Neuronal stem cell (in vitro differentiated cells): Measurements from ENCODE around the gene NEB.

Experiments used
- DNase-seq: peaks from one replicate; pipeline ENCODE4 v3.0.0-alpha.2; 2013; ENCODE audit warnings: low spot score
- H2AFZ ChIP-seq: one replicate; pipeline ENCODE4 v1.6.1; 2013; ENCODE audit warnings: mild to moderate bottlenecking, low read length, inconsistent platforms
- H2AK5ac ChIP-seq: 2 replicates; pipeline ENCODE4 v1.6.1; 2013; ENCODE audit warnings: low read depth, mild to moderate bottlenecking, inconsistent platforms, low read length, moderate library complexity, mixed read lengths
- H2BK120ac ChIP-seq: 2 replicates; pipeline ENCODE4 v1.6.1; 2013; ENCODE audit warnings: low read depth, mild to moderate bottlenecking, inconsistent platforms, low read length, moderate library complexity, mixed read lengths
- H2BK12ac ChIP-seq: one replicate; pipeline ENCODE4 v1.6.1; 2013; ENCODE audit warnings: low read length, inconsistent platforms
- H2BK15ac ChIP-seq: 2 replicates; pipeline ENCODE4 v1.6.1; 2013; ENCODE audit warnings: mild to moderate bottlenecking, low read length, inconsistent platforms, mixed read lengths
- H2BK5ac ChIP-seq: one replicate; pipeline ENCODE4 v1.6.1; 2013; ENCODE audit warnings: inconsistent platforms, mild to moderate bottlenecking, low read length, moderate library complexity
- H3K14ac ChIP-seq: one replicate; pipeline ENCODE4 v1.6.1; 2013; ENCODE audit warnings: low read length, inconsistent platforms
- H3K18ac ChIP-seq: 2 replicates; pipeline ENCODE4 v1.6.1; 2013; ENCODE audit warnings: low read length, inconsistent platforms
- H3K23ac ChIP-seq: 2 replicates; pipeline ENCODE4 v1.6.1; 2013; ENCODE audit warnings: low read depth, mild to moderate bottlenecking, mixed read lengths, low read length, inconsistent platforms; ENCODE audit not compliant: poor library complexity
- H3K27ac ChIP-seq: replicated peaks from 3 replicates; pipeline ENCODE4 v1.5.1; 2013; ENCODE audit warnings: low read length, inconsistent platforms
- H3K27me3 ChIP-seq, 3 experiments: 2 replicates each; pipeline ENCODE4 v1.6.1; 2013; ENCODE audit warnings: low read length in 3 of 3, mild to moderate bottlenecking in 2 of 3, inconsistent platforms in 1 of 3, low read depth in 1 of 3, mixed read lengths in 1 of 3, moderate library complexity in 1 of 3; ENCODE audit not compliant: control insufficient read depth in 3 of 3, insufficient read depth in 3 of 3
- H3K36me3 ChIP-seq, 2 donors: replicated peaks in 1 of 2; 2 replicates each; pipeline ENCODE4 v1.6.1; 2013; ENCODE audit warnings: low read length in 2 of 2; ENCODE audit not compliant: control insufficient read depth in 2 of 2, insufficient read depth in 2 of 2
- H3K4ac ChIP-seq: 2 replicates; pipeline ENCODE4 v1.6.1; 2013; ENCODE audit warnings: inconsistent platforms, mild to moderate bottlenecking, low read length, moderate library complexity
- H3K4me1 ChIP-seq, 2 donors: 1 replicate in 1 of 2; 2 replicates in 1 of 2; pipeline ENCODE4 v1.6.1; 2013; ENCODE audit warnings: low read length in 2 of 2, low read depth in 1 of 2; ENCODE audit not compliant: control insufficient read depth in 2 of 2, insufficient read depth in 1 of 2
- H3K4me2 ChIP-seq: one replicate; pipeline ENCODE4 v1.6.1; 2013; ENCODE audit warnings: mild to moderate bottlenecking, low read length, inconsistent platforms; ENCODE audit not compliant: insufficient read depth, poor library complexity, severe bottlenecking
- H3K4me3 ChIP-seq, 2 donors: 2 replicates each; pipeline ENCODE4 v1.5.1; 2013; ENCODE audit warnings: low read length in 2 of 2, mild to moderate bottlenecking in 2 of 2, inconsistent platforms in 1 of 2, moderate library complexity in 1 of 2
- H3K79me1 ChIP-seq: one replicate; pipeline ENCODE4 v1.6.1; 2013; ENCODE audit warnings: low read depth, mild to moderate bottlenecking, inconsistent platforms, low read length, moderate library complexity
- H3K9ac ChIP-seq: one replicate; pipeline ENCODE4 v1.6.1; 2013; ENCODE audit warnings: mild to moderate bottlenecking, low read depth, low read length, inconsistent platforms; ENCODE audit not compliant: poor library complexity
- H3K9me3 ChIP-seq, 2 donors: replicated peaks in 1 of 2; 2 replicates each; pipeline versions ENCODE3 to v1.6.1; 2013; ENCODE audit warnings: low read length in 2 of 2, mild to moderate bottlenecking in 2 of 2, inconsistent platforms in 1 of 2, low read depth in 1 of 2, mixed read lengths in 1 of 2, moderate library complexity in 1 of 2; ENCODE audit not compliant: control insufficient read depth in 2 of 2, insufficient read depth in 1 of 2
- H4K8ac ChIP-seq: one replicate; pipeline ENCODE4 v1.6.1; 2013; ENCODE audit warnings: low read depth, mild to moderate bottlenecking, inconsistent platforms, low read length, moderate library complexity
- H4K91ac ChIP-seq: one replicate; pipeline ENCODE4 v1.6.1; 2013; ENCODE audit warnings: low read length, low read depth, mild to moderate bottlenecking, inconsistent platforms; ENCODE audit not compliant: poor library complexity
- WGBS, 2 donors: extraction: QIAGEN DNeasy Blood & Tissue Kit; methylation state at CpG; one replicate each; pipeline ENCODE4 v1.1.7; 2013; ENCODE audit warnings: missing lambda C conversion rate in 2 of 2, mixed read lengths in 1 of 2; ENCODE audit not compliant: insufficient read length in 2 of 2, insufficient replicate concordance in 1 of 2; ENCODE audit errors: extremely low coverage in 2 of 2; 5-methylcytosine and 5-hydroxymethylcytosine counted together

NEB gene

DNA sequence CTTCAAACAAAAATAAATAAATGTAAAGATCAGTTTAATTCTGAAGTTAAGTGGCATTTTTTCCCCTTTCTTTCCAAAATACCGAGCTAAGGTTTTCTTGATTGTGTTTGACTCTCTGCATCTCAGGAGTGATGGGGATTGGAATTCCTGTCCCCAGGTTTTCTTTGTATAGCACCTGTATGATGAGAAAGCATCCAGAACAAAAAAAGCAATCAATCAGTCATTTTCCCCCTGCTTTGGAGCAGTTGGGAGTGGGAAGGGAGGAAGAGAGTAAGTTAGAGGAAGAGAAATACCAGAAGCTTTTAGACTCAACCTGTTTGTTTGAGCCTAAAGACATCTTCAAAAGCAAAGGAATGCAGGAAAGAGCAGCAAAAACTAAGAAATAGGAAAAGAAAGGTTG lies 236.1 kb downstream of the NEB start:
- no peak overlapping the region for H4K91ac ChIP-seq
- no peak overlapping the region for H2AFZ ChIP-seq
- H2AK5ac ChIP-seq, result no peak overlapping the region
- H3K4me3 ChIP-seq, result no peak overlapping the region
- no peak overlapping the region for H2BK5ac ChIP-seq
- no peak overlapping the region for H3K27ac ChIP-seq
- H3K4me1 ChIP-seq, result no peaks in the 10 kb centered on the region
- H3K79me1 ChIP-seq, result no peaks in the 10 kb centered on the region
- no peak overlapping the region for H3K4ac ChIP-seq
- H4K8ac ChIP-seq, result no peak overlapping the region
- no peak overlapping the region for H2BK15ac ChIP-seq
- DNase-seq, result no peak
- H3K27me3 ChIP-seq, result no peaks in the 10 kb centered on the region
- no peak overlapping the region for H2BK12ac ChIP-seq
- no peaks in the 10 kb centered on the region for H3K9me3 ChIP-seq
- no peak overlapping the region for H2BK120ac ChIP-seq
- no peak overlapping the region for H3K18ac ChIP-seq
- H3K9ac ChIP-seq, result no peak overlapping the region
- no peaks in the 10 kb centered on the region for H3K36me3 ChIP-seq
- no peak overlapping the region for H3K14ac ChIP-seq
- no peak overlapping the region for H3K23ac ChIP-seq
- no CpG with 5 or more reads among the region's 1 CpG for WGBS, 2 donors
- no peak overlapping the region for H3K4me2 ChIP-seq

DNA sequence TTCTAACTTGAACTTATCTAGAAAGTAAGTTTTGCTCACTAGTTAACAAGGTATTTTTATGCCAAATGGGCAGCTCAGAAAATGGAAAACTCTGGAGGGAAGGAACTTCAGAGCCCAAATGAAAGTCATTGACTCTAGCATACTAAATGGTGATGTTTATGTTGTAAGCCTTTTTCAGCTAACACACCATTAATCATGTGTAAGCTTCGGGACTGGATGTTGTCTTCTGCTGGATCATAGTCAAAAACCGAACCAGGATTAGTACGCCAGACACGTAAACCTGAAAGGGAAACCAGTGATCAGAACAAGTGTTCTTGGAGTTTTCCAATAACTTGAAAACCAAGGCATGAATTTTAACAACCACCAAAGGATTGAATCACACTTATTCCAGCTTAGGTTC lies 242.8 kb downstream of the NEB start:
- Histone ChIP-seq H3K4ac (no peak overlapping the region), H2BK12ac (no peak overlapping the region), H3K4me2 (no peak overlapping the region), H2BK15ac (no peak overlapping the region), H3K9ac (no peak overlapping the region), H3K4me3 (no peak overlapping the region), H3K18ac (no peak overlapping the region), H4K8ac (no peak overlapping the region), H3K36me3 (peaks cover 0 to 1% of the 10 kb centered on the region in 2 donors), H4K91ac (no peak overlapping the region), H3K27ac (no peak overlapping the region), H3K4me1 (no peaks in the 10 kb centered on the region), H3K14ac (no peak overlapping the region), H3K23ac (no peak overlapping the region), H3K9me3 (peaks cover 0 to 2% of the 10 kb centered on the region in 2 donors), H2BK120ac (no peak overlapping the region), H2AK5ac (no peak overlapping the region), H2AFZ (no peak overlapping the region), H3K27me3 (no peaks in the 10 kb centered on the region), H3K79me1 (no peaks in the 10 kb centered on the region), H2BK5ac (no peak overlapping the region)
- no peak for DNase-seq
- no CpG with 5 or more reads among the region's 4 CpGs for WGBS, 2 donors

DNA sequence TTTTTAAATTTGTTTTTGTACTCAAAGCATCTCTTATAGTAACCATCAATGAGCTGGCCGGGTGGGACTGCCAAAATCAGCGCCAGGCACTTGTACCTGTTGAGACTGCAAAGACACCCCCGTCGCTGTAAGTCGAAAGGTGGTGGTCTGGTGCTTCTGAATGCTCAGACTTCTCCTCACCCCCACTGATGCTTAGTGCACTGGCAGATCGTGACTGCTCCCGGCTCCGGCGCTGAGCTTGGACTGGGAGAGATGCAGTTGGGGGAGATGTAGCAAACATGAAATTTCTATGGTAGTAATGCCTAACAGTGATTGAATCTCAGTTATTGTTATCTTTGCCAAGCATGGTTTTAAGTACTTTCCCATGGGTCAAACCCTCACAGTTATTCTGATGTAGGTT lies 244.0 kb downstream of the NEB start:
- no peak overlapping the region for H3K4me2 ChIP-seq
- no peak for DNase-seq
- H2AK5ac ChIP-seq, result no peak overlapping the region
- H3K27me3 ChIP-seq, result no peaks in the 10 kb centered on the region
- no peak overlapping the region for H4K8ac ChIP-seq
- no peak overlapping the region for H3K9ac ChIP-seq
- H2BK12ac ChIP-seq, result no peak overlapping the region
- H3K79me1 ChIP-seq, result no peaks in the 10 kb centered on the region
- H2BK120ac ChIP-seq, result no peak overlapping the region
- no peak overlapping the region for H2BK5ac ChIP-seq
- H3K18ac ChIP-seq, result no peak overlapping the region
- H2AFZ ChIP-seq, result no peak overlapping the region
- H2BK15ac ChIP-seq, result no peak overlapping the region
- peaks cover 0 to 2% of the 10 kb centered on the region in 2 donors for H3K9me3 ChIP-seq
- no peak overlapping the region for H3K4ac ChIP-seq
- no peak overlapping the region for H3K14ac ChIP-seq
- H3K23ac ChIP-seq, result no peak overlapping the region
- no peak overlapping the region for H3K27ac ChIP-seq
- H3K36me3 ChIP-seq, result peaks cover 0 to 10% of the 10 kb centered on the region in 2 donors
- H4K91ac ChIP-seq, result no peak overlapping the region
- H3K4me3 ChIP-seq, result no peak overlapping the region
- H3K4me1 ChIP-seq, result no peaks in the 10 kb centered on the region
- WGBS, 2 donors, result no CpG with 5 or more reads among the region's 9 CpGs

DNA sequence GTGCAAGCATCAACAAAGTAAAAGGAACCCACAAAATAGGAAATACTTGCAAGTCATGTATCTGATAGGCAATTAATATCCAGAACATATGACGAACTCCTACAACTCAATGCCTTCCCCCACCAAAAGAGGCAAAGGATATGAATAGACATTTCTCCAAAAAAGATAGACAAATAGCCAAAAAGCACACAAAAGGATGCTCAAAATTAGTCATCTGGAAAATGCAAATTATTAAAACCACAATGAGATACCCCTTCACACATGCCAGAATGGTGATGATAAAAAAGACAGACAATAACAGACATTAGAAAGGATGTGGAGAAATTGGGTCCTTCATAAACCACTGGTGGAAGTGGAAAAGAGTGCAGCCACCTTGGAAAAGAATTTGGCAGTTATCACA lies 248.2 kb downstream of the NEB start:
- no peak for DNase-seq
- Histone ChIP-seq H3K36me3 (peaks cover 5 to 49% of the 10 kb centered on the region in 2 donors), H3K23ac (no peak overlapping the region), H4K91ac (no peak overlapping the region), H3K4ac (no peak overlapping the region), H3K4me1 (no peaks in the 10 kb centered on the region), H3K4me2 (no peak overlapping the region), H3K79me1 (no peaks in the 10 kb centered on the region), H2BK120ac (no peak overlapping the region), H2BK12ac (no peak overlapping the region), H2BK5ac (no peak overlapping the region), H2AFZ (no peak overlapping the region), H3K4me3 (no peak overlapping the region), H3K27ac (no peak overlapping the region), H3K14ac (no peak overlapping the region), H4K8ac (no peak overlapping the region), H3K9ac (no peak overlapping the region), H2AK5ac (no peak overlapping the region), H3K18ac (no peak overlapping the region), H3K9me3 (no peaks in the 10 kb centered on the region), H3K27me3 (no peaks in the 10 kb centered on the region), H2BK15ac (no peak overlapping the region)
- no CpG with 5 or more reads among the region's 1 CpG for WGBS, 2 donors
